HepG2 (cell line): ENCODE measurements around the gene THOC5. TPM values are rescaled to one million over a fixed set of nuclear protein-coding genes. Genes with fewer than 3 reads are reported as not detected.

ENCODE experiments used
- ATAC-seq: fragments of 200-7000 bp; cut with Tn5 transposase; 3 replicates; pipeline ENCODE4 v1.9.1; 2020; ENCODE audit warnings: mild to moderate bottlenecking, moderate library complexity
- BruUV-seq: library from RNA; stranded (reverse); fragments of 400-500 nt; replicated peaks from 2 replicates; lab custom pipeline; 2021; lab: Mats Ljungman, UMichigan
- CTCF ChIA-PET: fragments of 300-600 bp; formaldehyde crosslinking; extraction: SDS; loops from one replicate; lab custom pipeline; 2021; ENCODE audit warnings: low total read pairs, inconsistent platforms, low intra/inter-chr PET ratio; lab: Yijun Ruan, JAX
- POLR2A ChIA-PET: fragments of 350-600 bp; sonication (Branson Sonifier 250); formaldehyde crosslinking; loops from one replicate; lab custom pipeline; 2020; ENCODE audit warnings: antibody characterized with exemption, inconsistent platforms; lab: Yijun Ruan, JAX
- DNase-seq: peaks from one replicate; pipeline ENCODE4 v3.0.0-alpha.2; 2015; ENCODE audit warnings: low spot score
- FAIRE-seq: peaks from 3 replicates; lab custom pipeline; 2011; peaks lifted over from hg19 to GRCh38; lab: Jason Lieb, UNC
- H2AFZ ChIP-seq: one replicate; pipeline ENCODE4 v1.6.1; 2011; ENCODE audit warnings: low read length, inconsistent platforms
- H3K27ac ChIP-seq: fragments of 300-600 bp; 3 replicates; pipeline ENCODE4 v1.8.0; 2011; ENCODE audit warnings: mixed run types, mild to moderate bottlenecking, mixed read lengths, low read length, inconsistent platforms; ENCODE audit not compliant: insufficient read depth; ENCODE audit errors: extremely low read length
- H3K27me3 ChIP-seq, 2 experiments: fragments of 200-600 bp in 1 of 2; 2 replicates in 1 of 2; 3 replicates in 1 of 2; pipeline versions ENCODE4 v1.6.0 to v1.8.0; 2011; ENCODE audit warnings: low read length in 2 of 2, mild to moderate bottlenecking in 2 of 2, moderate library complexity in 2 of 2, inconsistent platforms in 1 of 2; ENCODE audit not compliant: insufficient read depth in 2 of 2, control insufficient read depth in 1 of 2
- H3K36me3 ChIP-seq, 2 experiments: fragments of 200-600 bp in 1 of 2; replicated peaks in 1 of 2; 2 replicates in 1 of 2; 3 replicates in 1 of 2; pipeline versions ENCODE4 v1.5.1 to v1.8.0; 2011; ENCODE audit warnings: low read length in 2 of 2, inconsistent platforms in 1 of 2; ENCODE audit not compliant: insufficient read depth in 2 of 2, control insufficient read depth in 1 of 2
- H3K4me1 ChIP-seq: 2 replicates; pipeline ENCODE4 v1.5.1; 2012; ENCODE audit warnings: low read length, inconsistent platforms; ENCODE audit not compliant: insufficient read depth
- H3K4me2 ChIP-seq: 2 replicates; pipeline ENCODE4 v1.6.0; 2011; ENCODE audit warnings: low read depth, low read length, inconsistent platforms
- H3K4me3 ChIP-seq, 3 experiments: fragments of 200-600 bp in 1 of 3; sonication (generic), shearing (Covaris generic) in 1 of 3; replicated peaks in 1 of 3; 2 replicates each; pipeline ENCODE4 v1.5.1; 2011 to 2016; ENCODE audit warnings: low read length in 3 of 3, inconsistent platforms in 2 of 3, low read depth in 2 of 3, mild to moderate bottlenecking in 2 of 3, control low read depth in 1 of 3, mixed read lengths in 1 of 3; ENCODE audit not compliant: insufficient read depth in 1 of 3
- H3K79me2 ChIP-seq: one replicate; pipeline ENCODE4 v1.6.1; 2011; ENCODE audit warnings: low read length, inconsistent platforms; ENCODE audit not compliant: insufficient read depth
- H3K9ac ChIP-seq: 2 replicates; pipeline ENCODE4 v1.6.0; 2011; ENCODE audit warnings: mild to moderate bottlenecking, low read depth, low read length, inconsistent platforms; ENCODE audit not compliant: insufficient read depth
- H3K9me3 ChIP-seq: 2 replicates; pipeline ENCODE4 v1.5.1; 2012; ENCODE audit warnings: mild to moderate bottlenecking, low read length
- H4K20me1 ChIP-seq: 2 replicates; pipeline ENCODE4 v1.6.0; 2011; ENCODE audit warnings: inconsistent platforms, mild to moderate bottlenecking, low read length, moderate library complexity; ENCODE audit not compliant: insufficient read depth
- CERS6 ChIP-seq: sonication (generic); formaldehyde crosslinking; IDR thresholded peaks from 2 replicates; pipeline ENCODE4 v1.5.0; 2020; ENCODE audit warnings: missing genetic modification reagents
- MEIS2 ChIP-seq: sonication (generic); formaldehyde crosslinking; IDR thresholded peaks from 2 replicates; pipeline ENCODE4 v1.9.0; 2021; ENCODE audit warnings: mild to moderate bottlenecking, missing genetic modification reagents
- RBM39 ChIP-seq: fragments of 200-400 bp; formaldehyde crosslinking; IDR thresholded peaks from one replicate; pipeline ENCODE4 v1.6.1; 2018; ENCODE audit warnings: antibody characterized with exemption, mild to moderate bottlenecking, low read depth, low read length; ENCODE audit not compliant: poor library complexity, severe bottlenecking
- RFXANK ChIP-seq: IDR thresholded peaks from 2 replicates; pipeline ENCODE4 v1.6.1; 2016
- SIN3A ChIP-seq: IDR thresholded peaks from 2 replicates; pipeline ENCODE4 v1.6.1; 2011; ENCODE audit warnings: low read depth, mild to moderate bottlenecking, control low read depth, low read length, borderline replicate concordance
- ZNF292 ChIP-seq: sonication (generic); formaldehyde crosslinking; IDR thresholded peaks from 2 replicates; pipeline ENCODE4 v1.8.1; 2022; ENCODE audit warnings: mild to moderate bottlenecking, low read depth, missing genetic modification reagents, borderline replicate concordance
- ZNF746 ChIP-seq: sonication (generic); formaldehyde crosslinking; IDR thresholded peaks from 2 replicates; pipeline ENCODE4 v1.8.0; 2022; ENCODE audit warnings: mild to moderate bottlenecking, missing genetic modification reagents
- ZNF775 ChIP-seq: sonication (generic); formaldehyde crosslinking; IDR thresholded peaks from 2 replicates; pipeline ENCODE4 v1.4.0; 2020; ENCODE audit warnings: missing genetic modification reagents, mild to moderate bottlenecking, moderate library complexity, borderline replicate concordance
- WGBS: methylation state at CpG from one replicate; pipeline ENCODE4 v1.1.6; 2017; ENCODE audit warnings: low lambda C conversion rate; 5-methylcytosine and 5-hydroxymethylcytosine counted together
- in situ Hi-C: cut with HindIII; loops from 2 replicates; pipeline ENCODE4 v1.10.0; 2017; ENCODE audit warnings: low pct_unique_long_range_greater_than_20kb; ENCODE audit not compliant: extremely low pct_ligation_motif_present
- intact Hi-C: fragments of 100-400 bp; cut with micrococcal nuclease; formaldehyde crosslinking; loops from one replicate; pipeline ENCODE4 v1.10.0; 2022; ENCODE audit not compliant: unreplicated experiment
- polyA plus RNA-seq, 8 experiments: library from polyadenylated mRNA; depleted of rRNA in 3 of 8; stranded (reverse) in 7 of 8; unstranded in 1 of 8; fragments of >200 nt; fragmentation: Illumina TruSeq in 4 of 8; extraction: Trizol in 4 of 8; gene quantifications; 2 replicates each; pipeline versions ENCODE4 v1.2.1 to v1.2.3, GENCODE V29; 2011 to 2016; ENCODE audit warnings: low read depth in 4 of 8, missing spikeins in 1 of 8, mixed read lengths in 1 of 8; ENCODE audit not compliant: insufficient read depth in 1 of 8
- total RNA-seq, 5 experiments: library from RNA; depleted of rRNA; stranded (reverse); fragments of >200 nt; fragmentation: Illumina TruSeq; extraction: Trizol; gene quantifications; 2 replicates each; pipeline ENCODE4 v1.2.3, GENCODE V29; 2016; ENCODE audit warnings: low read depth in 1 of 5

Gene THOC5
- total and polyA plus RNA-seq, 2 of the 13 experiments (the other 11 are each of a cell fraction or from before 2014, with no cell fraction given): 45.8 to 46.7 TPM

DNA sequence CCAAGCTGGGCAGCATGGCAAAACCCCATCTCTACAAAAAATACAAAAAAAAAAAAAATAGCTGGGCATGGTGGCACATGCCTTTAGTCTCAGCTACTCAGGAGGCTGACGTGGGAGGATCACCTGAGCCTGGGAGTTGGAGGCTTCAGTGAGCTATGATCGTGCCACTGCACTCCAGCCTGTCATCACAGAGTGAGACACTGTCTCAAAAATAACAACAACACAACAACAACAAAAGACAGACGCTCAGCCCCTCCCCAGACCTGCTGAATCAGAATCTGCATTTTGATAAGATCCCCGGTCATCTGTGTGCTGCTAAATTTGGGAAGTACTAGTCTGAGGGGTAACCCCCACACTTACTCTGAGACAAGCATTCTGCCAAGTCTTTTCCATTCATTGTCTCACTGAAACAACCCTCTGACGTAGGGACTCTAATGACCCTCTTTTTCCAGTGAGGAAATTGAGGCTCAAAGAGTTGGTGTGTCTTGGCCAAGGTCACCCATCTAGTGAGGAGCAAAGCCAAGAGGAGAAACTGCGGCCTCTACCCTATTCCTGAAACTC lies 66.1 kb downstream of the THOC5 start:
- Histone ChIP-seq H3K27me3 (peaks cover 0 to 11% of the 10 kb centered on the region in 2 experiments; a peak in 3 of 5 replicates), H3K27ac (no peak overlapping the region), H2AFZ (no peak overlapping the region), H3K4me2 (no peak overlapping the region), H3K4me1 (0 out of 2 replicates have a peak, but pooled peaks cover 1% of the 10 kb centered on the region), H3K79me2 (no peaks in the 10 kb centered on the region), H4K20me1 (no peaks in the 10 kb centered on the region), H3K4me3 (no peak overlapping the region), H3K36me3 (no peaks in the 10 kb centered on the region), H3K9ac (no peak overlapping the region), H3K9me3 (no peaks in the 10 kb centered on the region)
- DNase-seq (no peak), FAIRE-seq (no peak), ATAC-seq (no peak)
- no TSS peak for BruUV-seq
- ChIA-PET POLR2A (no interaction called here), CTCF (no interaction called here)
- in situ Hi-C loops: no loop called here
- TF ChIP-seq ZNF292 (CRISPR knock-in tag): no peak
- no peak for TF ChIP-seq MEIS2
- no peak for TF ChIP-seq ZNF746 (CRISPR knock-in tag)
- TF ChIP-seq RBM39: no peak
- no peak for TF ChIP-seq SIN3A
- no peak for TF ChIP-seq ZNF775 (CRISPR knock-in tag)
- TF ChIP-seq RFXANK (CRISPR knock-in tag): no peak
- WGBS: 35% methylated on average over 6 of the region's 6 CpGs
- intact Hi-C loops: no loop called here

GRCh38 chr22:29485448-29485847 lies 68.1 kb downstream of the THOC5 start:
- no peak overlapping the region for H3K4me3 ChIP-seq
- POLR2A ChIA-PET: no interaction called here
- FAIRE-seq: no peak
- no peaks in the 10 kb centered on the region for H3K36me3 ChIP-seq
- intact Hi-C loops: no loop called here
- ATAC-seq: no peak
- no peaks in the 10 kb centered on the region for H4K20me1 ChIP-seq
- no peaks in the 10 kb centered on the region for H3K9me3 ChIP-seq
- H3K4me1 ChIP-seq: peaks cover 13% of the 10 kb centered on the region; the same call in 1 of the 2 replicates
- BruUV-seq: no TSS peak
- no peak overlapping the region for H3K9ac ChIP-seq
- no peak for DNase-seq
- H3K27ac ChIP-seq: no peak overlapping the region
- no peak overlapping the region for H3K4me2 ChIP-seq
- H2AFZ ChIP-seq: no peak overlapping the region
- H3K27me3 ChIP-seq: peaks cover 2 to 14% of the 10 kb centered on the region in 2 experiments; a peak in 4 of 5 replicates
- in situ Hi-C loops: no loop called here
- CTCF ChIA-PET: no interaction called here
- WGBS: 61% methylated on average over 4 of the region's 8 CpGs
- no peaks in the 10 kb centered on the region for H3K79me2 ChIP-seq
- no peak for TF ChIP-seq CERS6 (CRISPR knock-in tag)
